Stimulated activated CD8-positive, alpha-beta memory T cell treated with anti-CD3 and anti-CD28 coated beads, Interleukin-4, amount 100 ng/mL, for 4 hours (primary cell): ENCODE measurements around the gene VPS26C.
A peak's percentile ranks its signal among the peaks of the same experiment; 100 is the strongest.
"Not testable (repeated sequence)": the region's sequence is repeated elsewhere in the genome, so short reads cannot be mapped to it uniquely, and the experiment has no call there.

ENCODE experiments used
- DNase-seq, 2 donors: peaks; one replicate each; pipeline ENCODE4 v3.0.0-alpha.2; 2020; ENCODE audit warnings: low read depth in 2 of 2, low spot score in 1 of 2

The VPS26C gene

DNA sequence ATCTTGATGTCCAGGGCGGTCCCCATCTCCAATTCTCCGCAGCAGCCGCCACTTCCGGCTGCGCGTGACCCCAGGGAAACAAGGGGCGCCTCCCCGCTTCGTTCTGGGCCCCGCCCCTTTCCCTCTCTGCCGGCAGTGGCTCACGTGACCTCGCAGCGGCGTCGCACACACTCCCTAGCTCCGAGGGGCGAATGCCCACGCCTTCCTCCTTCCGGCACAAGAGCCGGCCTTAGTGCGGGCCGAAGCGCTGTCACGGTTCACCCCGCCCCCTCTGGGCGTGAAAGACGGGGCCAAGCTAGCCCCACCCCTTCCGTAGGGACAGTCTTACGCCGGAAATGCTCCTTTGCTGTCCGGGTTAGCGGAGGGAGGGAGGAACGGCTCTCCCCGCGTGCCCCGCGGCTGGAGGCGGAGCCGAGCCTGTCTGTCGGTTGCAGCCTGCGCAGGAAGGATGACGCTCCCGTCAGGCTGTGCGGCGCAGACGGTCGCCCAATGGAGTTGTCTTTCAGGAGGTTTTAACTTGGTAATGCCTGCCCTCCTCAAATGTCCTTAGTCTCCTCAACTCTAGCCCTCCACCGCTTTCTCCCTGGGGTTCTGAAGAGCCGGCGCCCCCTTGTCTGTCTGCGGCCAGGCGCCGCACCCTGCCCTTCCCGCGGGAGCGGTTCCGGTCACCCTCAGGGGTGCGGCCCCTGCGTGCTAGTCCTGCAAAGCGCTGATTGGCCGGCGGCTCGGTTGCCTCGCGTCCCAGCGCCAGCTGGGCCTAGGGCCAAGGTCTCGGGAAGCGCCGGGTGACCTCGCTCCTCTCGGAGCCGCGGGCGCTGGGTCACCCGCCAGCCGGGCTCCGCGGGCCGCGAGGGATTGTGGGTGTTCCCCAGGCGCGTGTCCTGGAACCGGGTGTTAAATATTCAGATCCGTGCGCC, at the start of gene VPS26C:
TSS of gene VPS26C (minus strand) at position 66 of the 917 bp plus-strand sequence. CDS start at position 26, 40 bp downstream.
- peak; percentile 95 to 98 for DNase-seq

DNA sequence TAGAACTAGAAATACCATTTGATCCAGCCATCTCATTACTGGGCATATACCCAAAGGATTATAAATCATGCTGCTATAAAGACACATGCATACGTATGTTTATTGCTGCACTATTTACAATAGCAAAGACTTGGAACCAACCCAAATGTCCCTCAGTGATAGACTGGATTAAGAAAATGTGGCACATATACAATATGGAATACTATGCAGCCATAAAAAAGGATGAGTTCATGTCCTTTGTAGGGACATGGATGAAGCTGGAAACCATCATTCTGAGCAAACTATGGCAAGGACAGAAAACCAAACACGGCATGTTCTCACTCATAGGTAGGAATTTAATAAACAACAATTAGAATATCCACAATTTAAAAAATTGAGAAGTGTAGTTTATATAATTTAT, 48.9 kb upstream of the VPS26C start:
- not testable (repeated sequence) for DNase-seq

DNA sequence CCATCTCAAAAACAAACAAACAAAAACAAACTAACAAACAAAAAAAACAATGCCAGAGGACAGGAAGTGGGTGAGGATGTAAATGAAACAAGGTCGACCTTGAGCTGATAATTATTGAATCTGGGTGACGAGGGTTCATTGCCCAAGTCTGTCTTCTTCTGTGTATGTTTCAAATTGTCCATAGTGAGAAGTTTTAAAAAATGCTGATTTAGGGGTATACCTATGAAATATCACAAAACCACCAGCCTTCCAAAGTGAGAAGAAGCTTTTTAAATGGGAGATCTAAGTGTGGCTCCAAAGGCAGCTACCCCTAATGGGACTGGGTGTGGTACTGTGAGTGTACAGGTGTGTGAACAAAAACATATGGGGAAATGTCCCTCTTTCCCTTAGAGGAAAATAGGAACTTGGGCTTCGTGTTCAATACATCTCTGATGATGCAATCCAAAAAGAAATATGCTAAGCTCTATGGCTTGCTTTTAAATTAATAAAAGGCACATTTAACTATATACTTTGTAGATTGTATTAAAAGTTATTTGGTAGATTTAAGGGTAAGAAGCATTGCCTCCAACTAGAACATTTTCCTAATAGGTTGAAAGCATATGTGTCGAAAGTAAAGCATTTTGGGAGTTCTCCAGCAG, 33.1 kb upstream of the VPS26C start:
- no peak for DNase-seq

GRCh38 chr21:37297364-37297763, 30.2 kb upstream of the VPS26C start:
- no peak for DNase-seq

- DNase-seq = no peak
Measured at GRCh38 chr21:37294679-37295078, 27.5 kb upstream of the VPS26C start.

GRCh38 chr21:37292941-37293340, 25.8 kb upstream of the VPS26C start:
- no peak for DNase-seq

DNA sequence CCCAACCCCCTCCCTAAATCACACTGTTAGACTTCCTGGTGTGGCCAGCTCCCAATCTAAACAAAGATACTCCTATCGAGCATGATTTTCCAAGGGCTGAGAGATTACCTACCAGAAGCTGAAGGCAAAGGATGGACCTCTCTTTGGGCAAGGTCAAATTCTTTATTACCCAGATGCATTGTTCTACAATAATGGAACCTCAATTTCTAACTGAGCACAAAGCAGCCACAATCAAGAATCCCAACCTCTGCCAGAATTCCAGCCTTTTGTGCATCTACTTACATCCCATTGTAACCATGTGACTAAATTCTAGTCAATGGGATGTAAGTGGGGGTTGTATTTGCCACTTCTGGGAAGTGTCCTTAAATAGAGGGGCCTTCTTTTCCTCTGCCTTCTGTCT, 24.9 kb upstream of the VPS26C start:
- DNase-seq = no peak

DNA sequence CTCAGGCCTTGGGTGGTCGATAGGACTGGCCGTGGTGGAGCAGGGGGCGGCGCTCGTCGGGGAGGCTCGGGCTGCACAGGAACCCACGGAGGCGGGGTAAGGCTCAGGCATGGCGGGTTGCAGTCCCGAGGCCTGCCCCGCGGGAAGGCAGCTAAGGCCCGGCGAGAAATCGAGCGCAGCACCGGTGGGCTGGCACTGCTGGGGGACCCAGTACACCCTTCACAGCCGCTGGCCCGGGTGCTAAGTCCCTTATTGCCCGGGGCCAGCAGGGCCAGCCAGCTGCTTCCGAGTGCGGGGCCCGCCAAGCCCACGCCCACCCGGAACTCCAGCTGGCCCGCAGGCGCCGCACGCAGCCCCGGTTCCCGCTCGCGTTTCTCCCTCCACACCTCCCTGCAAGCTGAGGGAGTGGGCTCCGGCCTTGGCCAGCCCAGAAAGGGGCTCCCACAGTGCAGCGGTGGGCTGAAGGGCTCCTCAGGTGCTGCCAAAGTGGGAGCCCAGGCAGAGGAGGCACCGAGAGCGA, 16.1 kb upstream of the VPS26C start:
- DNase-seq = not testable (repeated sequence)

GRCh38 chr21:37282602-37283001, 15.5 kb upstream of the VPS26C start:
- DNase-seq = not testable (repeated sequence)

- DNase-seq = no peak
Measured at GRCh38 chr21:37281993-37282392, 14.9 kb upstream of the VPS26C start.

GRCh38 chr21:37281579-37281978, 14.4 kb upstream of the VPS26C start:
- no peak for DNase-seq

- DNase-seq = not testable (repeated sequence)
Measured at GRCh38 chr21:37279271-37279670, 12.1 kb upstream of the VPS26C start.

DNA sequence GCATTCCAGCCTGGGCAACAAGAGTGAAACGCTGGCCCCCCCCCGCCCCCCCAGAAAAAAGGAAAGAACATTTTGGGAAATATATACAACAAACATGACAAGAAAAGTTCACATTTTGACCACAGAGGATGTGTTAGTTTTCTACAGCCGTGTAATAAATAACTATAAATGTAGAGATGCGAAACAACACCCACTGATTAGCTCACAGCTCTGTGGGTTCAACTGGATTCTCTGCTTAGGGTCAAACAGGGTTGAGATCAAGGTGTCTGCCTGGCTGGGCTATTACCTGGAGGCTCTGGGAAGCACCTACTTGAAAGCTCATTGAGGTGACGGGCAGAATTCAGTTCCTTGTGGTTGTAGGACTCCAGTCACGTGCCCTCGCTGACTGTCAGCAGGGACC, 11.1 kb upstream of the VPS26C start:
- DNase-seq = no peak

GRCh38 chr21:37276377-37276776, 9.2 kb upstream of the VPS26C start:
- no peak for DNase-seq

DNA sequence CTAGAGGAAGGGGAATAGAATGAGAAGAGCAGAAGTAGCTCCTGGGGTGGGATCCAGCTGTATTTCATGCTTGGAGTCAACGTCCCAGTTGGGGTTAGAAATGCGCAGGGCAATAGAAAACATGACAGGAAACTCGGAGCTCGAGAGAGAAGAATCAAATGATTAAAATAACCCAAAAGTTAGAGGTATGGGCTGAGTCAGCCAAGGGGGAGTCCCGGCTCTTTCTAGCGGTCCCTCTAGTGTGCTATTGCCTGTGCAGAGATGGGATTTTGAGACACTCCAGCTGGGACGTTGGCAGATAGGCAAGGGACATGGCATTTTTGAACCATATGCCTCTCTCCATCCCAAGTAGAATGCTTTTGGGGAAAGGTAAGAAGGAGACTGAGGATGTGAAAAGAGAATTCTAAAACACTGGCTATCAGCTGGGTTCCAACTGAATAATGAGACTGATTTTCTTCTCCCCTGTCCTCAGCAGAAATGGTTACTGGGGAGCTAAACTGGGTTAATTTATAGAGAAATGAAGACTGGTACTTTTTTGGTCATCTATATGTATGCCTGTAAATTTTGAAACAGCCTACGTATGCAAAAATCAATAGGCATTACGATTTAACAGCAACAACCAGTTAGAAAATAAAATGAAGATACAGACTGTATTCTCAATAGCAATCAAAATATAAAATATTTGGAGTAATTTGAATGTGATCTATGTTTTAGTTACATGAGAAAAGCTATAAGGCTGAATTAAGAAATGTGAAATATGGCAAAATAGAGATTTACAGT, 7.0 kb upstream of the VPS26C start:
- DNase-seq = no peak

- DNase-seq = no peak
Measured at GRCh38 chr21:37273440-37273839, 6.3 kb upstream of the VPS26C start.

GRCh38 chr21:37272897-37273296, 5.8 kb upstream of the VPS26C start:
- DNase-seq = no peak

GRCh38 chr21:37270576-37271365, 3.6 kb upstream of the VPS26C start:
- DNase-seq = no peak

DNA sequence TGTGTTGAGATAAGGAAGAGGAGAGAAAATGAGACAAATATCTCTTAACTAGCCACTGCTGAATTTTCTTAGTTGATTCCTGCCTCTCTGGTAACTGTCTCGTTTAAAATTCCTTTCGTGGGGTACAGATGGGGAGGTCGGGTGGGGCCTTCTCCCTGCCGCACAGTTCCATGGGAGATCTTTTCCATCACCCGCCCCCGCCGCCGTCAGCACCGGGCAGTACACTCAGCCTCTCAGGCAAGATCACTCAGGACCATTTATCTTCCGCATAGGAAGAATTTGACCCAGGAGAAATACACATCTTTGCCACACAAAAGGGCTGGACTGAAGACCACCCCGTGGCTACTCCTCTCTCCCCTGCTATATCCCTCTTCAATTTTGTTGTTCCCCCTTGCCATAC, 2.3 kb upstream of the VPS26C start:
- DNase-seq = no peak

- DNase-seq = no peak
Measured at GRCh38 chr21:37268186-37268503, 1.0 kb upstream of the VPS26C start.
